H4 (cell line): ENCODE results near the gene NPTXR. TPM values are rescaled to one million over a fixed set of nuclear protein-coding genes. Genes with fewer than 3 reads are reported as not detected.

Source experiments
- DNase-seq: peaks from one replicate; pipeline ENCODE4 v3.0.0-alpha.2; 2015; ENCODE audit warnings: low spot score
- total RNA-seq: library from RNA; depleted of rRNA; stranded (reverse); fragments of >200 nt; shearing (Covaris generic); gene quantifications from 2 replicates; pipeline ENCODE4 v1.2.3, GENCODE V29; 2014; rRNA removed

The NPTXR gene
- total RNA-seq, 1 experiment from 2014 or later = 3.1 TPM

GRCh38 chr22:38770257-38770949 lies 73.4 kb downstream of the NPTXR start:
- DNase-seq = no peak

Other genes with a start within 250 kb of the NPTXR start
- 0.23 and 0.33 TPM in 2 replicates for gene FAM227A, start 187.6 kb downstream of the NPTXR start, total RNA-seq
- gene CBY1, start 187.4 kb downstream of the NPTXR start, total RNA-seq = 20.4 and 25.0 TPM in 2 replicates
- gene TOMM22, start 162.1 kb downstream of the NPTXR start, total RNA-seq = 90.7 and 97.3 TPM in 2 replicates
- gene JOSD1, start 143.1 kb downstream of the NPTXR start, total RNA-seq = 40.7 and 52.1 TPM in 2 replicates
- gene GTPBP1, start 138.1 kb downstream of the NPTXR start, total RNA-seq = 12.1 and 12.9 TPM in 2 replicates
- gene SUN2, start 88.0 kb downstream of the NPTXR start, total RNA-seq = 42.0 and 57.2 TPM in 2 replicates
- gene DNAL4, start 49.9 kb downstream of the NPTXR start, total RNA-seq = 6.4 and 6.6 TPM in 2 replicates
- gene CBX6, start 28.2 kb upstream of the NPTXR start, total RNA-seq = 19.6 and 21.5 TPM in 2 replicates
- not detected in 2 replicates for gene APOBEC3A, start 113.6 kb upstream of the NPTXR start, total RNA-seq
- gene APOBEC3B, start 138.3 kb upstream of the NPTXR start, total RNA-seq = 8.4 and 13.6 TPM in 2 replicates
- gene APOBEC3C, start 170.2 kb upstream of the NPTXR start, total RNA-seq = 7.2 and 8.0 TPM in 2 replicates
- gene APOBEC3D, start 177.1 kb upstream of the NPTXR start, total RNA-seq = 0.84 and 1.1 TPM in 2 replicates
- 1.7 and 9.2 TPM in 2 replicates for gene APOBEC3F, start 196.8 kb upstream of the NPTXR start, total RNA-seq
- gene APOBEC3G, start 233.2 kb upstream of the NPTXR start, total RNA-seq = 23.6 and 31.9 TPM in 2 replicates